GM21528 (cell line): Measurements from ENCODE around the gene SNPH.
"Not testable (repeated sequence)": the region's sequence is repeated elsewhere in the genome, so short reads cannot be mapped to it uniquely, and the experiment has no call there.

Source experiments
- ATAC-seq: cut with Tn5 transposase; IDR thresholded peaks from one replicate; pipeline ENCODE4 v1.9.1; 2021; ENCODE audit warnings: mild to moderate bottlenecking, moderate library complexity; ENCODE audit not compliant: unreplicated experiment, low FRiP score

SNPH gene

DNA sequence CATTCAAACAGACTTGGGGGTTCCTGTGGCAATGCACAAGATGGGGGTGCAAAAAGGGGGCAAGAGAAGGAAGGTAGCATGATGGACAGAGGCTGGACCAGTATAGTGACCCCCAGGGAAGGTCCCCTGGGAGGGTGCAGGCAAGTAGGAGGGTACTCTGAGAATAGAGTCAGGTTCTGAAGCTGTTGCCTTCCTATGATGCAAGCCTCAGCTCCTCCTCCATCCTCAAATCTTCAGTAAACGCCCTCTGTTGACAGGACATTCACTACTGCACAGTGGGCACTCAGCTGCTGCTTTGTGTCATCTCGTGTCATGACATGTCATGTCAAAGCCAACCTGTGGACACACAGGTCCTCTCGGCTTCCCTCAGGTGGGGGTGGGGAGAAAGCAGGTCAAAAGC lies 68.7 kb downstream of the SNPH start:
- ATAC-seq: no peak

DNA sequence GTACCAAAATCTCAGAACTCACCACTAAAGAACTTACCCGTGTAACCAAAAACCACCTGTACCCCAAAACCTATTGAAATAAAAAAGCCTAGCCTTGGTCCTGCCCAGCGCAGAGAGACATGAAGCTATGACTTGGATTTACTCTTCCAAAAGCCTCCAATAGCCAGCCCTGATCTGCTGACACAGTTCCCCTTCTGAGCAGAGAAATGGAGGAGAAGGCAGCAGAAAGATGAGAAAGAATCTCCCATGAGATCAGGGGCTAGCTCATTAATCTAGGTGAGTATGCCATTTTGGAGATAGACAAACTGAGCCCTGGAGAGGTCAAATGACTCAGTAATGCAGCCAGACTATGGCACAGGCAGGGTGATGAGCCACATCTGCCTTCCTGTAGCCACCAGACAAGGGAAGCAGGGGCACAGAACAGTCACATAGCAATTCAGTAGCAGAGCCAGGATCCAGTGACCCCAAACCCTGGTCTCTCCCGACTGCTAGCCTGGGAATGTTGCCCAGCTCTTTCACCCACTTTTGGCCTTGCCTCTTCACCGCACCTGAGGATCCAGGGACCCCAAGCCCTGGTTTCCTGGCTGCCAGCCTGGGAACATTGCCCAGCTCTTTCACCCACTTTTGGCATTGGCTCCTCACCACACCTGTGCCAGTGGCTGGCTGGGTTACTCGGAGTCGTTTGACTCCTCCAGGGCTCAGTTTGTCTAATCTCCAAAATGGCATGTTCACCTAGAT lies 70.0 kb downstream of the SNPH start:
- ATAC-seq: no peak

DNA sequence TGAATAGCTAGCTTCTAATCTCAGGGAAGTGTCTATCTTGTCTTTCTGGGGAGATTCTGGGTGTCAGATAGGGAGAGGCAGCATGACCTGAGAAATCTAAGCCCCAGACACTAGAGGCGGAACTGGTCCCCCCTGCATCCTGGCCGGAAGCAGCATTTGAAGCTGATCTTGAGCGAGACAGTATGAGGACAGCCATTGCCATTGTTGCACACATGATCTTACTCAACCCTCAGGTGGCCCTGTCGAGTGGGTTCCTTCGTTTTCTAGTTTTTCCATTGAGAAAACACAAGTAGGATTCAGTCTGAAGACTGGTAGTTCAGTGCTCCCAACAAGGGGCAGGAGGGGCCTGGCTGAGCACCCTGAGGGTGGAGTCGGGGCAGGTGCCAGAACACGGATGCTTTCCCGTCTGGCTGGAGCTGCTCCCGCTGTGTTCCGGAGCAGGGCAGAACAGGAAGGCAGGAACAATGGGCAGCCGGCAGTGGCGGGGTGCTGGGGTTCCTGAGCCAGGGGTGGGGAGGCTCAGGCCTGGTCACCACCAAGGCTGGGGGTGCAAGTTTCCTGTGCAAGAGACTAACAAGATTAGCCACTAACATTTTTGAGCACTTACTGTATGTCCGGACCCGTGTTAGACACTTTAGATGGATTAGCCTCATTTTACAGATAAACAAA lies 70.7 kb downstream of the SNPH start:
- no peak for ATAC-seq

DNA sequence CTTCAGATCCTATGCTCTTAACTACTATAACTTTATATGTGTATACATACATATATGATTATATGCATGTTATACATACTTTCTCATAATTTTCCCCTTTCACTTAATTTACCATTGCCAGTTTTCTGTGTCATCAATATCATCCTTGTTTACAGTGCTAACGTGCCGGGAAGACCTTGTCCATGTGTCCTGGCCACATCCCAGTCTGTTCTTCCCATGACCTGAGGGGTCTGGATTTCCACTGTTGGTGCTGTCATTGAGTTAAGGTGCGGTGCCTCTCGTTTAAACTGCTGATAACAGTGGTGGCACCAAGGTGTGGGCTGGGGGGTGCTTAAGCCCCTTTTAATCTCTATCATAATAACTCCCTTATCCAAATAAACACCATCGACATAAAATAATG lies 71.3 kb downstream of the SNPH start:
- ATAC-seq: no peak

DNA sequence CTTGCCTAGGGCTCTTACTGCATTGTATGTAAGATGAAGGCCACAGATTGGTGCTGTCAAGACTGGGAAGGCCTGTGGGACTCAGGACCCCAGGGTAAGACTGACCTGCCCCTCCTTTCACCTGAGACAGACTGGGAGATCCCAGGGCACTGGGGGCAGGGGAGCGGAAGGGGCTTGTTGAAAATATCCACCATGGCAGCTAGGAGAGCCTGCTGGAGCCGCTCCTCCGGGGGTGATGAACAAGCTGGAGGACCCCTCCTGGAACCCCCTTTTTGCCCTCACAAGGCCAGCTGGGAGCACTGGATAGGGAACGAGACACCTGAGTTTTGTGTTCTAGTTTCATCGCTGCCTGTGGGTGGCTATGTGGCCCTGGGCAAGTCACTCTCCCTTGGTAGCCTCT lies 72.0 kb downstream of the SNPH start:
- no peak for ATAC-seq

DNA sequence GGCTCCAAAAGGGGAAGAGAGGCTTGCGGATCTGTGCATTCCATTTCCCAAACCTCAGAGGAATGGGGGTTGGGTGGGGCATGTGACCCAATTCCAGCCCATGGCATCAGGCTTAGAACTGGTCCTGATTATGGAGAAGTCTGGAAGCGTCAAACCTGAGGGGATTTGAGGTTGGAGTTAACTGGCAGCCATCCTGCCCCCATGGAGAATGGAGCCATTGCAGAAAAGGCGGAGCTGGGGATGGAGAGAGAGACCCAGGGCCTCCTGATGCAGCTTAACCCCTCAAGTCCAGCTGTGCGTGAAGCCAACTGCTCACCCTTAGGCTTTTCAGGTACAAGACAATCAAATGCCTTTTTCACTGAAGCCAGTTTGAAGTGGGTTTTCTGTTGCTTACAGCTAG lies 72.7 kb downstream of the SNPH start:
- ATAC-seq: no peak

DNA sequence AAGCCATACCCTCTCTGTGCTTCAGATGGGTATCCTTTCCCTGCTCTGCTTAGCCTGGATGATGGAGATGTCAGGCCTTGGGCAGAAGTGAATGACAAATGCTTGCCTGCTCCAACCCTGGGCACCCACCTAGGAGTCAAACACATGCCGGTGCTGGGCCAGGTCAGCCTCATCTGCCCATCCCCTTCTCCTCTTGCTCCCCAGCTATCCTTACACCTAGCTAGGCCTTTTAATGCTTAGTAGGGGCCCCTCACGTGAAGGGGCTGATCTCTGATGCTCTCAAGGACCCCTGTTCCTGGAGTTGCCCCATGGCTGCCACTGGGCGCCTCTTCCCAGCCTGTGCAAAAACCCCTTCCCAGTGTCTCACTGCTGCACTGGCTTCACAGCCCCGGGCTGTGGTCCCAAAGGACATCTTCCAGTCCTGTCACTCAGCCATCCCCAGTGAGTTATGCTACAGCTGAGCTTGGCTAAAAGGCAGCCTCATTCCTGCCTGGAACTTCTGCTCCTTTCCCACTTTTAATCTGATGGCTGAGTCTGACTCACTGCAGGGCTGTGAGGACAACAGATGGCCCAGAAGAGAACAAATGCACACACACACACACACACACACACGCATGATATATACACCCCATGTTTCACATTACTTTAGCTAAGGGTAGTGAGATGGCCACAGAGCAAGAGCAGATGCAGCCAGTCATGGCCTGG lies 75.6 kb downstream of the SNPH start:
- no peak for ATAC-seq

DNA sequence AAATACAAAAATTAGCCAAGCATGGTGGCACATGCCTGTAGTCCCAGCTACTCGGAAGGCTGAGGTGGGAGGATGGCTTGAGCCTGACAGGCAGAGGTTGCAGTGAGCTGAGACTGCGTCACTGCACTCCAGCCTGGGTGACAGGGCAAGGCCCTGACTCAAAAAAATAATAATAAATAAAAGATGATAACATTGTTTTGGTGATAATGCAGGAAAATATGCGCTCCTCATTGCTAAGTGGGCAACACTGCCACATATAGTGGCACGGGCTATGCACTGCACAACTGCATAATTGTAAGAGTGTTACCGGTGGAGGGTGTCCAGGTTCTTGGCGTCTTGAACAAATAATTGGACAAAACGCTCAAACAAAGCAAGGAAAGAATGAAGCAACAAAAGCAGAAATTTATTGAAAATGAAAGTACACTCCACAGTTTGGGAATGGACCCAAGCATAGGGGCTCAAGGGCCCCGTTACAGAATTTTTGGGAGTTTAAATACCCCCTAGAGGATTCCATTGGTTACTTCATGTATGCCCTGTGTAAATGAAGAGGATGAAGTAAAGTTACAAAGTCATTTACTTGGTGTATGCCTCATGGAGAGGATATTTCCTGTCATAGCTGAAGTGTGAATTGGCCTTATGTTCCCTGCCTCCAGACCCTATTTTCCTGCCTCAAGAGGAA lies 77.5 kb downstream of the SNPH start:
- not testable (repeated sequence) for ATAC-seq

DNA sequence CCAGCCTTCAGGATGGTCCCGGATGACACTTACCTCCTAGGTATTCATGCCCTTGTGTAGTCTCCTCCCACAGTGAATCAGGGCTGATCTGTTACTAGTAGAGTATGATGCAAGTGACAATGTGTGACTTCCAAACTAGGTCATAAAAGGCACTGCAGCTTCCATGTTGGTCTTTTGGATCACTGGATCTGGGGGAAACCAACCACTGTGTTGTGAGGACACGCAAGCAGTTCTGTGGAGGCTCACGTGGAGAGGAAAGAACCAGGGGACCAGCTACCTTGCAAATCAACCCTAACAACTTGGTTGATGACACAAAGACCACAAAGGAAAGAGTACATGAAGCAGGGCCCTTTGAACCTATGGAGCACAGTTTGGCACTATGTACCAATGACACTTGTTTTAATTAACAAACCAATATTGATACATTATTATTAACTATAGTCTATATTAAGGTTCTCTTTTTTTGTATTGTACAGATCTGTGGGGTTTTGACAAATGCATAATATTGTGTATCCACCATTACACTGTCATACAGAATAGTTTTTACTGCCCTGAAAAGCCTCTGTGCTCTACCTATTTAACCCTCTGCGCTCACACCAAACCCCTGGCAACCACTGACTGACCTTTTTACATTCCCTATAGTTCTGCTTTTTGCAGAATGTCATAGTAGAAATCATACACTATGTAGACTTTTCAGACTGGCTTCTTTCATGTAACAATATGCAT lies 79.1 kb downstream of the SNPH start:
- ATAC-seq: no peak

DNA sequence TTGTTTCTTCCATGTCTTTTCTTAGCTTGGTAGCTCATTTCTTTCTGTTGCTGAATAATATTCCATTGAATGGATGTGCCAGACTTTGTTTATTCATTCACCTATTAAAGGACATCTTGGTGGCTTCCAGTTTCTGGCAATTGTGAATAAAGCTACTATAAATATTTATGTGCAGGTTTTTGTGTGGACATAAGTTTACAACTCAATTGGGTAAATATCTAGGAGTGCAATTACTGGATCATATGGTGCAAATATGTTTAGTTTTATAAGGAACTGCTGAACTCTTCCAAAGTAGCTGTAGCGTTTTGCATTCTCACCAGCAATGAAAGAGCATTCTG lies 79.6 kb downstream of the SNPH start:
- ATAC-seq: no peak

DNA sequence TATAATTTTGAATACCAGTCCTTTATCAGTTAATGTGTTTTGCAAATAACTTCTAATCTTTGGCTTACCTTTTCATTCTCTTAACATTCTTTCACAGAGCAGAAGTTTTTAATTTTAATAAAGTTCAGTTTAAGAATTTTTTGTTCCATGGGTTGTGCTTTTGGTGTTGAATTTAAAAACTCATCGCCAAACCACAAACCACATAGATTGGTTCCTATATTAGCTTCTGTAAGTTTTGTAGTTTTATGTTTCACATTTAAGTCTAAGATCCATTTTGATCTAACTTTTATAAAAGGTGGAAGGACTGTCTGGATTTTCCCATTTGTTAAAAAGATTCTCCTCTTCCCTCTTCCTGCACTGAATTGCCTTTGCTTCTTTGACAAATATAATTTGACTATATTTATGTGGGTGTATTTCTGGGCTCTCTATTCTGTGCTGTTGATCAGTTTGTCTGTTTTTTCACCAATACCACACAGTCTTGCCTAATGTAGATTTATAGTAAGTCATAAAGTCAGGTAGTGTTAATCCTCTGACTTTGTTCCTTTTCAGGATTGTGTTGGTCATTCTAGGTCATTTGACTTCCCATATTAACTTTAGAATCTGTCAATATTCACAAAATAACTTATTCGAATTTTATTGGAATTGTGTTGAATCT lies 80.3 kb downstream of the SNPH start:
- ATAC-seq: no peak

DNA sequence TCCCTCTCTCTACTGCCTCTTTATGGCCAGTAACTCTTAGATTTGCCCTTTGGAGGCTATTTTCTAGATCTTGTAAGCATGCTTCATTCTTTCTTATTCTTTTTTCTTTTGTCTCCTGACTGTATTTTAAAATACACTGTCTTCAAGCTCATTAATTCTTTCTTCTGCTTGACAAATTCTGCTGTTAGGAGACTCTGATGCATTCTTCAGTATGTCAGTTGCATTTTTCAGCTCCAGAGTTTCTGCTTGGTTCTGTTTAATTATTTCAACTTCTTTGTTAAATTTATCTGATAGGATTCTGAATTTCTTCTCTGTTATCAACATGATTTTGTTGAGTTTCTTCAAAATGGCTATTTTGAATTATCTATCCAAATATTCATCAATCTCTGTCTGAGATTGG lies 87.9 kb downstream of the SNPH start:
- no peak for ATAC-seq

DNA sequence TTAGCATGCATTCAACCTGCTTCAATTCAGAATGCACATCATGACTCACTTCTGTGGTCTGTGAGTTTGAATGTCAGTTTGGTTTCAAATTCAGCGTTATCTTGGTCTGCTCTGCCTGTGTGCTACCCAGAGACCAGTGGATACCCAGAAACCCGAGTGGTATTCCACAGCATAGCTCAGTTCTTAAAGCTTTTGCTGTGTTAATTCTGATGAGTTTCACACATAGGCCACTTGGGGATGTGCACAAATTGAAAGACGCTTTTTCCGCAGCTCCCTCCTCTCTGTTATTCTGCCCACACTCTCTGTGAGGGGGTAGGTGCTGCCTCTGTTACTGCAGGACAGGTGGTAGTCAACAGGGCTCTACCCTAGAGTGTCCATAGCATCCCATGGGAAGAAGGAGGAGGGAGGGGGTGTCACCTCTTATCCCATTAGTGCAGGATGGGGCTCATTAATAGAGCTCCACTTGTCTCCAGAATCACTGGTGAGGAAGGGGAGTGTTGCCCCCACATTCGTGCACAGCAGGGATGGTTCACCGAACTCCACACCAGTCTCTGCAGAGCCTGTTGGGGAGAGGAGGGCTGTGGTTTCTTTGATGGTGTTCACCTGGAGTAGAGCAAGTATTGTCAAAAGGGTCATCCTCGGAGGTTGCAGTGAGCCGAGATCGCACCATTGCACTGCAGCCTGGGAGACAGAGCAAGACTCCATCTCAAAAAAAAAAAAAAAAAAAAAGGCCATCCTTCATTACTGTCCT lies 92.0 kb downstream of the SNPH start:
- ATAC-seq: no peak
